PFSK-1 (cell line): ENCODE measurements around the gene GNA14.

Source experiments
- FOXP2 ChIP-seq: optimal IDR thresholded peaks from 2 replicates; pipeline ENCODE3; 2011; ENCODE audit warnings: borderline replicate concordance, control low read depth, inconsistent platforms; ENCODE audit not compliant: insufficient read depth; ENCODE audit errors: extremely low read length, extremely low read depth
- POLR2AphosphoS5 ChIP-seq: IDR thresholded peaks from 2 replicates; pipeline ENCODE4 v1.6.1; 2012; ENCODE audit warnings: low read depth, mild to moderate bottlenecking, control low read depth, low read length, moderate library complexity
- SIN3A ChIP-seq: IDR thresholded peaks from 2 replicates; pipeline ENCODE4 v1.6.1; 2012; ENCODE audit warnings: mild to moderate bottlenecking, low read length, moderate library complexity, borderline replicate concordance; ENCODE audit not compliant: insufficient read depth
- TAF1 ChIP-seq: IDR thresholded peaks from 2 replicates; pipeline ENCODE4 v1.6.1; 2012; ENCODE audit warnings: low read length, control low read depth, borderline replicate concordance; ENCODE audit not compliant: insufficient read depth
- TF ChIP-seq, protein P1 (sequence below), 2 experiments: IDR thresholded peaks; 2 replicates each; pipeline versions ENCODE4 v1.6.1 to v1.8.0; 2011 to 2012; ENCODE audit warnings: low read depth in 2 of 2, low read length in 2 of 2, control low read depth in 1 of 2, inconsistent platforms in 1 of 2, mild to moderate bottlenecking in 1 of 2, moderate library complexity in 1 of 2; ENCODE audit not compliant: insufficient read depth in 1 of 2

The GNA14 gene

DNA sequence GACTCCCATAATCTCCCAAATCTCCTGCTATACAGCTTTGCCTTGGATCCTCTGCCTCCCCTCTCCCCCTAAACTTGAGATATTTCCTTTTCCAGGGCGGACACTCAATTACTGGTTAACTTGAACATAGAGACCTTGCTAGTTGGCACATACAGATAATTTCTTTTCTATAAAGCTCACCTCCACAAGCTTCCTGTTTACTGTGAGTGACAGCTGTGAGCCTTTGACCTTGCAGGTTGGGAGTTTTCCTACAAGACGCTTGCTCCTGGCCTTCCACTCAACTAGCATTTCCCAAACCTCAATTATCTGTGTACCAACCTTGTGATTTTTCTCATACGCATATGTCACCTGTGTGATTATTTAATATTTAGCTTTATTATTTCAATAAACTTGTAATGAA lies 114.5 kb downstream of the GNA14 start:
- TF ChIP-seq FOXP2, result no peak
- no peak for TF ChIP-seq SIN3A
- no peak for TF ChIP-seq POLR2AphosphoS5
- no peak for TF ChIP-seq TAF1
- TF ChIP-seq, protein P1, sequence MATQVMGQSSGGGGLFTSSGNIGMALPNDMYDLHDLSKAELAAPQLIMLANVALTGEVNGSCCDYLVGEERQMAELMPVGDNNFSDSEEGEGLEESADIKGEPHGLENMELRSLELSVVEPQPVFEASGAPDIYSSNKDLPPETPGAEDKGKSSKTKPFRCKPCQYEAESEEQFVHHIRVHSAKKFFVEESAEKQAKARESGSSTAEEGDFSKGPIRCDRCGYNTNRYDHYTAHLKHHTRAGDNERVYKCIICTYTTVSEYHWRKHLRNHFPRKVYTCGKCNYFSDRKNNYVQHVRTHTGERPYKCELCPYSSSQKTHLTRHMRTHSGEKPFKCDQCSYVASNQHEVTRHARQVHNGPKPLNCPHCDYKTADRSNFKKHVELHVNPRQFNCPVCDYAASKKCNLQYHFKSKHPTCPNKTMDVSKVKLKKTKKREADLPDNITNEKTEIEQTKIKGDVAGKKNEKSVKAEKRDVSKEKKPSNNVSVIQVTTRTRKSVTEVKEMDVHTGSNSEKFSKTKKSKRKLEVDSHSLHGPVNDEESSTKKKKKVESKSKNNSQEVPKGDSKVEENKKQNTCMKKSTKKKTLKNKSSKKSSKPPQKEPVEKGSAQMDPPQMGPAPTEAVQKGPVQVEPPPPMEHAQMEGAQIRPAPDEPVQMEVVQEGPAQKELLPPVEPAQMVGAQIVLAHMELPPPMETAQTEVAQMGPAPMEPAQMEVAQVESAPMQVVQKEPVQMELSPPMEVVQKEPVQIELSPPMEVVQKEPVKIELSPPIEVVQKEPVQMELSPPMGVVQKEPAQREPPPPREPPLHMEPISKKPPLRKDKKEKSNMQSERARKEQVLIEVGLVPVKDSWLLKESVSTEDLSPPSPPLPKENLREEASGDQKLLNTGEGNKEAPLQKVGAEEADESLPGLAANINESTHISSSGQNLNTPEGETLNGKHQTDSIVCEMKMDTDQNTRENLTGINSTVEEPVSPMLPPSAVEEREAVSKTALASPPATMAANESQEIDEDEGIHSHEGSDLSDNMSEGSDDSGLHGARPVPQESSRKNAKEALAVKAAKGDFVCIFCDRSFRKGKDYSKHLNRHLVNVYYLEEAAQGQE (IDR thresholded peaks at IDR 0.05; ENCODE audit: insufficient read depth in 1 of 2, low read depth in 2 of 2, low read length in 2 of 2), result no peak

DNA sequence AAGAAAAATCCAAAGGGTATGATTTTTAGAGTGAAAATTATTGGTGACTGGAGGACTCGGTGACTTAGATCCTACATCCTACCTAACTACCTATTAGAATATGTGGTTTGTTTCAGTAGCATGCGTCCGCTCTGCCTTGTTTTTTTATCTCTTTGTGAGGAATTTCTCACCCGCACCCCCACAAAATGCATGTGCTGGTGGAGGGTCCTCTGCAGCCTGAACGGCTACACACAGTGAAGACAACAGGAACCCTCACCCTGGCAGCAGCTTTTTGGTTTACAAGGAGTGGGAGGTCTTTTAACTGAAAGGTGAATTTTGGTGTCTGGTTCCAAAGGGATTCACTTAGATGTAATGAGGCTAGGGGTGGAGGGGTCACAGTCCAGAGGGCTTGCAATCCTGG lies 115.5 kb downstream of the GNA14 start:
- no peak for TF ChIP-seq FOXP2
- no peak for TF ChIP-seq SIN3A
- no peak for TF ChIP-seq TAF1
- TF ChIP-seq POLR2AphosphoS5, result no peak
- TF ChIP-seq, protein P1 (IDR thresholded peaks at IDR 0.05; ENCODE audit: insufficient read depth in 1 of 2, low read depth in 2 of 2, low read length in 2 of 2), result no peak

DNA sequence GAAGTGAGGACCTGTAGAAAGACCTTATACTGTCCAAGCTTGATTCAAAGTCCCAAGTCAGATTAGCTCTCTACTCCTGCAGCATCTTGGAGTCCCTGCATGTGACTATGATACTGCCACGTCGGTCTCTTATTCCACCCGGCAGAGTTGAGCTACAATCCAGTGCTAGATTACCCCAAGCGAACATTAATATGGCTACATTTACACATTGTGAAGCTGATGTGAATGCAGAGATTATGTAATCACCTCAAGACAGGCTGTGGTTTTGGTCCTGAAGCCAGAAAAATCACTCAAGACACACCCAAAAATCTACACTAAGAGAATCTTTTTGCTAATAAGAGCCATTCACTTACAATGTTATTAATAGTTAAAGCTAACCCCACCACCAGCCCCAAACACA lies 116.7 kb downstream of the GNA14 start:
- TF ChIP-seq SIN3A, result no peak

DNA sequence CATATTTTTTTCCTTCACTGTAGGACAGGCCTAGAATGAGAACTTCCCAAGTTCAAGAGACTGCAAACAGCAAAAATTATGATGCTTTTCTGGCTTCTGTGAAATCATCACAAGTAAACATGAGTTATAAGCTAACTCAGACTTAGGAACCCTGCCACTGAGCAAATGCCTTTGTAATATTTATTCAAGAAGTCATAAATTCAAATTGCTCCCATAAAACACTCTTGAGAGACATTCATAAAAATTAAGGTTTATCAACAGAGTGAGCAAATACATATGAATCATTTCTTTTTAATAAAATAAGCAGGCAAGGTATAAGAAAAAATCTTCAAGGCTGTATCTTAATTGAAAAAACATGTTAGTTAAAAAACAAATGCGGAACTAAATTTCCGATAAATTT lies 124.2 kb downstream of the GNA14 start:
- TF ChIP-seq POLR2AphosphoS5 (no peak), SIN3A (no peak), FOXP2 (no peak), TAF1 (no peak)
- TF ChIP-seq, protein P1 (IDR thresholded peaks at IDR 0.05; ENCODE audit: insufficient read depth in 1 of 2, low read depth in 2 of 2, low read length in 2 of 2), result no peak

DNA sequence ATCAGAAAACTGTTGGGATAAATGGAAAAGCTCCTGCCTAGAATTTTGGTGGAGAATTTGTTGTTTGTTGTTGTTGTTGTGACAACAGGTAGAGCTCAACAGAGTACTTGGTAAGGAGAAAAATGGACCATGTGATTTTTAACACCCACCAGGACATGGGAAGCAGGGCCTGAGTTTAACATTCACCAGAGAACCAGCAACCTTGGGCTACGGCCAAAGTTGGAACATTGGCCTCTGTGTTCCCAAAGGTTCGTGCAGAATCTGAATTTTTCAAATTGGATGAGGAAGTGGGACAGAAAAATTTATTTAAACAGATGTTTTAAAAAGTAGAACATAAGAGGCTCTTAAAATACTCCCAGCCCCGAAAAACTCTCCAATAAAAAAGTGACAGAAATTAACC lies 127.0 kb downstream of the GNA14 start:
- TF ChIP-seq TAF1 (no peak), POLR2AphosphoS5 (no peak), SIN3A (no peak), FOXP2 (no peak)
- TF ChIP-seq, protein P1 (IDR thresholded peaks at IDR 0.05; ENCODE audit: insufficient read depth in 1 of 2, low read depth in 2 of 2, low read length in 2 of 2), result no peak
